ENCODE results near the gene KCNH5. TPM values are rescaled to one million over a fixed set of nuclear protein-coding genes. Genes with fewer than 3 reads are reported as not detected.

KCNH5 gene
- total and polyA plus RNA-seq, 12 donors: 0.15 TPM; not detected in 11

DNA sequence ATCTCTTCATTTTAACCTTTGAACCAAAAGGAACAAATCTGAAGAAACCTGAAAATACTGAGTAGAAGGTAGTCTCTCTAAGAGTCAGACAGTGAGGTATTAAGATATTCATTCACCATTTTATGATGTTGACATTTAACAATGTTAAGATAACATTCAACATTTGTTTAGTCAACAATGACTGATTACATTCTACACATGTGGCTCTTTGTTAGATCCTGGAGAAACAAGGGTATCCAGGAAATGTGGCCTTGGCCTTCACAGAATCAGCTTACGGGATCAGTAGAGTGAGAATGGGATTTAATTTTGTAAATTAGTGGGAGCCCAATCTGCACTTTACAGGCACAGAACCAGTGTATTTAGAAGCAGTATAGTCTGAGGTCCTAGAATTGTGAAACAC is 355.5 kb downstream of the KCNH5 start:
- Histone ChIP-seq H3K9me3 (peaks cover 0 to 25% (median 9%) of the 10 kb centered on the region in 11 donors), H3K36me3 (no peaks in the 10 kb centered on the region), H3K4me1 (peaks cover 0 to 4% (median 0%) of the 10 kb centered on the region in 9 donors), H3K27me3 (no peaks in the 10 kb centered on the region), H3K27ac (no peak overlapping the region), H3K4me3 (no peak overlapping the region)
- TF ChIP-seq CTCF (IDR thresholded peaks at IDR 0.05): no peak
- ATAC-seq: no peak
- intact Hi-C loops (cut with DNase I): no loop called here
- DNase-seq: no peak
- 81 to 97% methylated on average over 1 of the region's 1 CpG for WGBS, 2 donors

- intact Hi-C loops (cut with DNase I): no loop called here
- H3K36me3 ChIP-seq: no peaks in the 10 kb centered on the region
- DNase-seq: no peak
- H3K4me1 ChIP-seq: peaks cover 0 to 4% (median 0%) of the 10 kb centered on the region in 9 donors
- TF ChIP-seq CTCF (IDR thresholded peaks at IDR 0.05): no peak
- no peak overlapping the region for H3K4me3 ChIP-seq
- ATAC-seq: no peak
- 86 to 91% methylated on average over 2 of the region's 2 CpGs for WGBS, 2 donors
- H3K27me3 ChIP-seq: no peaks in the 10 kb centered on the region
- H3K9me3 ChIP-seq: peaks cover 0 to 25% (median 9%) of the 10 kb centered on the region in 11 donors
- no peak overlapping the region for H3K27ac ChIP-seq
Observed at GRCh38 chr14:62687818-62688217, 357.4 kb downstream of the KCNH5 start.

DNA sequence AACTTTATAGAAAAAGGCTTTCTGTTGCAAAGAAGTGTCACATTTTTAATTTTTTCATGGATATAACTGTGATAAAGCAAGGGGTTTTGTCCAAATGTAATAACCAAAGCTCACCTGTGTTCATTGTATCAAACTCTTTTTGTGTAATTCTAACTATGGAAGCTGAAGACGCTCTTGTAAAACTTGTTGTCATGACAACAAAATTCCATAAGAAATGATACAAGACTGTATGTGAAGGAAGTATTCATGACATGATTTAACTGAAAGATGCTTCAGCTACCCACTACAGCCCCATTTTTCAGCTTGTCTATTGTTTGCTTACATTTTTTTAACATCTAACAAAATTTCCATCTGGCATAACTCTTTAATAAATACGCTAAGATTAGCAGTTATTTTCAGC is 360.9 kb downstream of the KCNH5 start:
- H3K9me3 ChIP-seq: peaks cover 0 to 25% (median 9%) of the 10 kb centered on the region in 11 donors
- no peaks in the 10 kb centered on the region for H3K4me1 ChIP-seq
- intact Hi-C loops (cut with DNase I): no loop called here
- no peaks in the 10 kb centered on the region for H3K36me3 ChIP-seq
- no peaks in the 10 kb centered on the region for H3K27me3 ChIP-seq
- H3K27ac ChIP-seq: no peak overlapping the region
- WGBS, 2 donors: 67 to 91% methylated on average over 2 of the region's 2 CpGs
- ATAC-seq: no peak
- no peak for TF ChIP-seq CTCF (IDR thresholded peaks at IDR 0.05)
- no peak overlapping the region for H3K4me3 ChIP-seq
- no peak for DNase-seq

DNA sequence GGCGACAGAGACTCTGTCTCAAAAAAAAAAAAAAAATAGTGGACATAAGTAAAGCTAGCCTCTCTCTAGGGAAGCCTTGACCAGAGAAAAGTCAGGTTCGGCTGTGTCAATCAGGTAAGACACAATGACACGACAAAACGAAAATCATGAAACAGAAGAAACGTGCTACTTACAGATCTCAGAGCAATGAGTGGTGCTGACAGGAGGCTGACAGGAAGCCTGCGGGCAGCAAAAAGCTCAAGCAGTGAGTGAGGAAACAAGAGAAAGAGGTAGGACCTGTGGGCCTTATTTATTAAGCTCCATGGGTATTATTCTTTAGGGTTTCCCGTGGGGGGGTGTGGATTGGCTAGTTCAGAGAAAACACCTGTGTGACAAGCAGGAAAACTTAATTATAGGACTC is 363.1 kb downstream of the KCNH5 start:
- no peak for ATAC-seq
- intact Hi-C loops (cut with DNase I): no loop called here
- no peak overlapping the region for H3K4me3 ChIP-seq
- H3K9me3 ChIP-seq: peaks cover 0 to 7% (median under 1%) of the 10 kb centered on the region in 11 donors
- no peak for TF ChIP-seq CTCF (IDR thresholded peaks at IDR 0.05)
- H3K4me1 ChIP-seq: no peaks in the 10 kb centered on the region
- no peaks in the 10 kb centered on the region for H3K27me3 ChIP-seq
- no peaks in the 10 kb centered on the region for H3K36me3 ChIP-seq
- DNase-seq: no peak
- no peak overlapping the region for H3K27ac ChIP-seq
- 56 to 59% methylated on average over 7 of the region's 7 CpGs for WGBS, 2 donors
